HG03066 (cell line): ENCODE data around the gene CDH19.
"Not testable (repeated sequence)": the region's sequence is repeated elsewhere in the genome, so short reads cannot be mapped to it uniquely, and the experiment has no call there.

ENCODE experiments used
- ATAC-seq: cut with Tn5 transposase; IDR thresholded peaks from one replicate; pipeline ENCODE4 v1.9.1; 2021; ENCODE audit warnings: low read depth; ENCODE audit not compliant: unreplicated experiment

CDH19 gene

DNA sequence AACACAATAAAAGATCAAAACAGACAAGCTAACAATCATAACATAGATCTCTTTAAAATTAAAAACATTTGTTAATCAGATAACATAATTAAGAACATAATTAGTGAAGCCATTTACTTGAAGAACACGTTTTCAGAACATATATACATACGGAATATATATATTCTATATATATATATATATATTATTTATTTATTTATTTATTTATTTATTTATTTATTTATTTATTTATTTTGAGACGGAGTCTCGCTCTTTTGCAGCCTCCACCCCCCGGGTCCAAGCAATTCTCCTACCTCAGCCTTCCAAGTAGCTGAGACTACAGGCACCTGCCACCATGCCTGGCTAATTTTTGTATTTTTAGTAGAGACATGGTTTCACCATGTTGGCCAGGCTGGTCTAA, 137.7 kb downstream of the CDH19 start:
- not testable (repeated sequence) for ATAC-seq

DNA sequence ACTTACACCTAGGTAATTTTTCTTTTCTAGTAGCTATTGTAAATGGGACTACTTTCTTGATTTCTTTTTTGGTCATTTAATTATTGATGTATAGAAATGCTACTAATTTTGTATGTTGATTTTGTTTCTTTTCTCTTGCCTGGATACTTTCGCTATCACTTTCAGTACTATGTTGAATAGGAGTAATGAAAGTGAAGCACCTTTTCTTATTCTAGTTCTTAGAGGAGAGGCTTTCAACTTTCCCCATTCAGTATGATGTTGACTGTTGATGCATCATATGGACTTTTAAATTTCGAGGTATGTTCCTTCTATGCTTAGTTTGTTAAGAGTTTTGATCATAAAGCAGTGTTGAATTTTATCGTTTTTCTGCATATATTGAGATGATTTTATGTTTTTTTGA, 142.5 kb downstream of the CDH19 start:
- no peak for ATAC-seq

DNA sequence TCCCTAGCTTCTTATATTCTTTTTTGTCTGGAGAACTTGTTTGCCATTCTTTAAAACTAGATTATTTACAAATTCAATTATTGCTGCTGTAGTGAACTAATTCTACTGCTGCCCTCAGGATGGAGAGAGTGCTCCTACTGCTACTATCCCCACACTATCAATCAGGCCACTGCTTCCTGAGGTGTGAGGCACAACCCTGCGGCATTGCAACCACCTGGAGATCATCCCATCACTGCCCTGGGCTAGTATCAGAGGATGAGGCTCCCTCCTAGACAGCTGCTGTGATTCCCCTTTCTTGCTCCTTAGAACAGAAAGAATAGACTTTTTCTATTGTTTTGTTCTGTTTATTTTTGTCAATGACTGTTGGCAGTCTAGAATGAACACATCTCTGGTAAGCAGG, 146.6 kb downstream of the CDH19 start:
- ATAC-seq, result no peak
